T47D (cell line): ENCODE results near the gene TMEM161A.
"Not testable (repeated sequence)": the region's sequence is repeated elsewhere in the genome, so short reads cannot be mapped to it uniquely, and the experiment has no call there.

Experiments used
- DNase-seq, 2 experiments: peaks; one replicate each; pipeline versions ENCODE4 v3.0.0 to v3.0.0-alpha.2; 2011 to 2012; ENCODE audit warnings: low read depth in 1 of 2, low spot score in 1 of 2
- JUND ChIP-seq: IDR thresholded peaks from 2 replicates; pipeline ENCODE4 v1.6.1; 2012; ENCODE audit warnings: low read depth
- in situ Hi-C: cut with HindIII; loops from 2 replicates; pipeline ENCODE4 v1.10.0; 2016; ENCODE audit warnings: low sequenced_read_pairs, low pct_unique_long_range_greater_than_20kb

The TMEM161A gene

DNA sequence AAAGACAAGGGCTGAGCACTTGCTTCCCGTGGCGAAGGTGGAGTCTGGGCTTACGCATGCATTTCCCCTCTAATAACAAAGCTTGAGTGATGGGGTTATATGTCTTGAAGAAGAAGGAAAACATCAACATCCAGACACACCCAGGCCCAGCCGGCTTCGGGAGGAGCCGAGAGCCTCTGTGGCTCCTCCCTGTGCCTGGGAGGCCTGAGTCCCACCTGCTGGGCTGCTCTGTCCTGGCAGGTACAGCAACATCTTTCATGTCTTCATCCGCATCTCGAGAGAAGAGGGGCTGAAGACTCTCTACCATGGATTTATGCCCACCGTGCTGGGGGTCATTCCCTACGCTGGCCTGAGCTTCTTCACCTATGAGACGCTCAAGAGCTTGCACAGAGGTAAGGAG, 30.6 kb downstream of the TMEM161A start:
- TF ChIP-seq JUND = no peak
- DNase-seq = no peak
- in situ Hi-C loops = no loop called here

GRCh38 chr19:19106938-19107337, 31.3 kb downstream of the TMEM161A start:
- DNase-seq, in situ Hi-C loops: not testable (repeated sequence)

DNA sequence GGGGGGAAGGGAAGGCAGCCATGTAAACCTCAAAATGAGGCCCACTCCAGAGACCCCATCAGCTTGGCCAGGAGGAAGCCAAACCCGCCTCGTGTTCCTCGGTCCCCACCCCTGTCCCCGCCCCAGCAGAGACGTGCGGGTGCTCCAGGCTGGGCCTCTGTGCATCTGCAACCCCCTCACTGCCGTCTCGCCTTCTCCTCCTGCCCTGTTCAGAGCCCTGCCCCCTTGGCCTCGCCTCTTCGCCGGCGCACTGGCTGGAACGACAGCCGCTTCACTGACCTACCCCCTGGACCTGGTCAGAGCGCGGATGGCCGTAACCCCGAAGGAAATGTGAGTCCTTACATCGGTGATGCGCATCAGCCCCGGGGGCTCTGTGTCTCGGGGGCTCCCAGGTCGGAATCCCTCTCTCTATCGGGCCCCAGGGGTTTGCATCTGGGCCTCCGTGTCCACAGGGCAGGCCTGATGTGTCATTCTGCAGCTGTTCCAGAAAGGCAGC, 32.2 kb downstream of the TMEM161A start:
- in situ Hi-C loops = no loop called here
- no peak for DNase-seq
- no peak for TF ChIP-seq JUND

DNA sequence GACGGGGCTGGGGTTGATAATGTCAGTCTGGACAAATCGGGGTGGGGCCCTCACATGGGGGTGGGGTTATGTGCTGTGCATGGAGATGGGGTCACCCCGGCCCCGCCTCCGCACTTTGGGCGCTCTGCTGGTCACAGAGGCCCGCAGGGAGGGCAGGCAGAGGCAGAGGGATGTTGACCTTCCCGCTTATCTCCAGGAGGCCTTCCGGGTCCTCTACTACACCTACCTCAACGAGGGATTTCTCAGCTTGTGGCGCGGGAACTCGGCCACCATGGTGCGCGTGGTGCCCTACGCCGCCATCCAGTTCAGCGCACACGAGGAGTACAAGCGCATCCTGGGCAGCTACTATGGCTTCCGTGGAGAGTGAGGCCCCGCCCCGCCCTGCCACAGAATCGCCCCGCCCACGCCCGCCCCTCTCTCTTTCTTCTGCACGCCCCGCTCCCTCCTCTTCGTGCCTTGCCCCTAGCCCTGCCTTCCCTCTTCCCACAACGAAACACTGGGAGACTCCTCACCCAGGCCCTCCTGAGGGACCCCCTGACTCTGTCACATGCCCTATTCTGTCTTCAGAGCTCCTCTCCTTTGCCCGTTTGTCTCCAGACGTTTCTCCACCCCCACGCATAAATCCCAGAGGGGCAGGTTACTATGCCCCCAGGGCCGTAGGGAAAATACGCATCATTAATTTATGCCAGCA, 32.8 kb downstream of the TMEM161A start:
- DNase-seq = no peak
- TF ChIP-seq JUND = no peak
- in situ Hi-C loops = no loop called here

DNA sequence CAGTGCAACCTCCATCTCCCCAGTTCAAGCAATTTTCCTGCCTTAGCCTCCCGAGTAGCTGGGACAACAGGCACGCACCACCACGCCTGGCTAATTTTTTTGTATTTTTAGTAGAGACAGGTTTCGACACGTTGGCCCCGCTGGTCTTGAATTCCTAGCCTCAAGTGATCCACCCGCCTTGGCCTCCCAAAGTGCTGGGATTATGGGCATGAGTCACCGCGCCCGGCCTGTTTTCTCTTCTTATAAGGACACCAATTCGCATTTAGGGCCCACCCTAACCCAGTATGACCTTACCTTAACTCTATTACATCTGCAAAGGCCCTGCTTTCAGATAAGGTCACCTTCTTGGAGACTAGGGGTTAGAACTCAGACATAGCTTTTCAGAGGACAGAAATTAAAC, 35.1 kb downstream of the TMEM161A start:
- no peak for TF ChIP-seq JUND
- DNase-seq = no peak
- in situ Hi-C loops = no loop called here

GRCh38 chr19:19102566-19102965, 35.7 kb downstream of the TMEM161A start:
- DNase-seq, in situ Hi-C loops: not testable (repeated sequence)

DNA sequence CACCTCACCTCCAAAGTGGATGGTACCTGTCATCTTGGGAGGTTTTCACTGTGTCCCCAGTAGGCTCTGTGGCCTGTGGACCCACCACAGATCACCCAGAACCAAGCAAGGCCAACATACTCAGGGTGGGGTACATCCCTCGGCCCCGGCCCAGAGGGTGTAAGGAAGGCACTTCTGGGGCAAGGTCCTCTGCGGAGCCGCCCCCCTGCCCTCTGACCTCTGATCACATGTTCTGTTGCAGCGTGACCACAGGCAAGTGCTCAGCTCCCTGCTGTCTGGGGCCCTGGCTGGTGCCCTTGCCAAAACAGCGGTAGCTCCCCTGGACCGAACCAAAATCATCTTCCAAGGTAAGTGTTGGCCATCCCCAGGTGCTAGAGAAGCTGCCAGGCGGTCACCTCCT, 36.7 kb downstream of the TMEM161A start:
- DNase-seq = no peak
- TF ChIP-seq JUND = no peak
- in situ Hi-C loops = no loop called here

GRCh38 chr19:19098703-19099632, 39.3 kb downstream of the TMEM161A start:
- DNase-seq = no peak
- in situ Hi-C loops = no loop called here
- TF ChIP-seq JUND = no peak

GRCh38 chr19:19098084-19098702, 40.1 kb downstream of the TMEM161A start:
- TF ChIP-seq JUND = no peak
- no peak for DNase-seq
- in situ Hi-C loops = no loop called here

DNA sequence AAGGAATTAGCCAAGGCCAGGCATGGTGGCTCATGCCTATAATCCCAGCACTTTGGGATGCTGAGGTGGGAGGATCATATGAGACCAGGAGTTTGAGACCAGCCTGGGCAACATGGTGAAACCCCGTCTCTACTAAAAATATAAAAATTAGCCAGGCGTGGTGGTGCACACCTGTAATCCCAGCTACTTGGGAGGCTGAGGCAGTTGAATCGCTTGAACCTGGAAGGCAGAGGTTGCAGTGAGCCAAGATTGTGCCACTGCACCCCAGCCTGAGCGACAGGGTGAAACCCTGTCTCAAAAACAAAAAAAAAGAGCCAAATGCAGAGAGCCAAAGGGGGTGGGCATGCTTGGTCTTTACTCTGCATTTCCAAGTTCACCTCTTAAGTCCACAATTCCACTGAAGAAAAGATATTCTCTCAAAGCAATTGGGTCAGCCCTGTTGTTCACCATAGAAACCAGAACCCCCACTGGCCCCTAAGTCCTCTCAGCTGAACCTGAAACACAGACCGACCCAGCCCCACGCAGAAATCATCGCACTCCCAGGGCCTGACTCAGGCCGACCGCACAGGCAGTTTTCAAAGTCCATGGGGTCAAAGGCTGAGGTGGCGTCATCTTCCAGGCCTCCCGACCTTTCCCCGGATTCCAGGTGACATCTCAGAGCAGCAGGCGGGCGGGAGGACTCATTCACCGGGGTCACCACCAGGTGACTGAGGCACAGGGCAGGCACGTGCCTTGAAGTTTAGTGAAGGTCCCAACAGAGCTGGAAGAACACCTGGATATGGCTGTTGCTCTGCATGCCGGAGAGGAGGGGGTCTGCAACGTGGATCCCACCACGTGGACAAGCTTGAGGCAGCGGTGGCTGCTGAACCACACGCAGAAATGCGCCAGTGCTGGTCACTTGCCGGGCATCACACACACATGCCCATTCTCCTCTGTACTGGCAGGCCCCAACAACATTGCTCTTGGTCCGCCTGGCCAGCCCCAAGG, 41.3 kb downstream of the TMEM161A start:
- DNase-seq = no peak
- in situ Hi-C loops = no loop called here
- no peak for TF ChIP-seq JUND

- DNase-seq = no peak
- no peak for TF ChIP-seq JUND
- in situ Hi-C loops = no loop called here
These were observed 42.6 kb downstream of the TMEM161A start for GRCh38 chr19:19095691-19096090.

DNA sequence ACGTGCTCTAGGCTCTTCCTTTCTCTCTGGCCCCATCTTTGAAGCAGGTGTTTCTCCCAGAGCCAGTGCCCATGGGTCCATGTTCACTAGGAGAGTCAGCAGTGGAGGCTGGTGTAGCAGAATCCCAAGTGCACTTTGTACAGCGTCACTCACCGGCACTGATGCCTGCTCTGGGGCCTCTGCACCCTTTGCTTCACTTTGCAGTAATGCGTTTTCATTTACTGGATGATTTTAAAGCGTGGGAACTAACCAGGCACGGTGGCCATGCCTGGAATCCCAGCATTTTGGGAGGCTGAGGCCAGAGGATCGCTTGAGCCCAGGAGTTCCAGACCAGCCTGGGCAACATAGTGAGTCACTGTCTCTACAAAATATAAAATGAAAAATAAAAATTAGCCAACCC, 43.8 kb downstream of the TMEM161A start:
- TF ChIP-seq JUND = no peak
- in situ Hi-C loops = no loop called here
- DNase-seq = no peak
